Activated B cell treated with CpG ODN at 0.5 μM for 24 hours (primary cell): ENCODE measurements around the gene DNAH7. TPM values are rescaled to one million over a fixed set of nuclear protein-coding genes. Genes with fewer than 3 reads are reported as not detected.

Experiments used
- ATAC-seq: fragments of 200-7000 bp; cut with Tn5 transposase; one replicate; pipeline ENCODE4 v1.10.0; 2021; ENCODE audit warnings: low read depth, mild to moderate bottlenecking, moderate library complexity
- CTCF ChIA-PET: fragments of 350-600 bp; sonication (Branson Sonifier 250); formaldehyde crosslinking; loops from one replicate; lab custom pipeline; 2021; ENCODE audit warnings: antibody characterized with exemption; lab: Charles Lee
- POLR2A ChIA-PET: fragments of 350-600 bp; sonication (Branson Sonifier 250); formaldehyde crosslinking; loops from one replicate; lab custom pipeline; 2021; ENCODE audit warnings: antibody characterized with exemption; lab: Charles Lee
- DNase-seq: peaks from one replicate; pipeline ENCODE4 v3.0.0; 2022
- H3K27ac Mint-ChIP-seq: one replicate; pipeline ENCODE4 v1.8.0; 2020; ENCODE audit warnings: mixed read lengths
- H3K27me3 Mint-ChIP-seq: one replicate; pipeline ENCODE4 v1.8.0; 2021; ENCODE audit warnings: mixed read lengths
- H3K36me3 Mint-ChIP-seq: one replicate; pipeline ENCODE4 v1.8.0; 2021; ENCODE audit warnings: low read depth, mixed read lengths
- H3K4me1 Mint-ChIP-seq: one replicate; pipeline ENCODE4 v1.8.0; 2021; ENCODE audit warnings: mixed read lengths
- H3K4me3 Mint-ChIP-seq: one replicate; pipeline ENCODE4 v1.8.0; 2020; ENCODE audit warnings: mild to moderate bottlenecking, mixed read lengths
- H3K9me3 Mint-ChIP-seq: one replicate; pipeline ENCODE4 v1.8.0; 2020; ENCODE audit warnings: mixed read lengths
- intact Hi-C: fragments of 100-400 bp; cut with micrococcal nuclease; formaldehyde crosslinking; loops from one replicate; pipeline ENCODE4 v1.15.1; 2024
- total RNA-seq: library from RNA; stranded (reverse); gene quantifications from 2 replicates; pipeline ENCODE4 v1.2.3, GENCODE V29; 2022
- TF ChIP-seq, protein P1 (sequence below): fragments of 200-600 bp; IDR thresholded peaks from one replicate; pipeline ENCODE4 v1.8.0; 2022; ENCODE audit warnings: antibody characterized with exemption, mild to moderate bottlenecking

DNAH7 gene
- total RNA-seq, 1 donor from 2014 or later, result 0.29 TPM

DNA sequence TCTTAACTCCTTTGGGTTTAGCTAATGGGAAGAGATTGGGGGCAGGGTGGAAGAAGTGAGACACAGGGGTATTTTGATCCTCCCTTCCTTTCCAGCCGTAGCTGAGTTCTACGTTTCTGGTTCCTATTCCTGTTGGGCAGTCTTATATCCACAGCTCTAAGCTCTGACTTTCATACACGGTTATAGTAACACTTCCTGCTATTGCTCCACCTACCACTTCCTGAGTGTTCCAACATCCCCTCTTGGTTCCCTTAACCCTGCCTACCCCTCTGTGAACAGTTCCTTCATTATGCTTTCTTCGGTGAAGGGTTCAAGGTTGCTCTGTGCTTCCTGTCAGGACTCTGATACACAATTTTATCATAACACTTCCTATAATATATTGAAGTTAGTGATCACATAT, 205.1 kb downstream of the DNAH7 start:
- CTCF ChIA-PET, result no interaction called here
- intact Hi-C loops, result no loop called here
- peaks cover 2% of the 10 kb centered on the region for H3K27me3 Mint-ChIP-seq
- ATAC-seq (no peak), DNase-seq (no peak)
- no peaks in the 10 kb centered on the region for H3K36me3 Mint-ChIP-seq
- TF ChIP-seq, protein P1, sequence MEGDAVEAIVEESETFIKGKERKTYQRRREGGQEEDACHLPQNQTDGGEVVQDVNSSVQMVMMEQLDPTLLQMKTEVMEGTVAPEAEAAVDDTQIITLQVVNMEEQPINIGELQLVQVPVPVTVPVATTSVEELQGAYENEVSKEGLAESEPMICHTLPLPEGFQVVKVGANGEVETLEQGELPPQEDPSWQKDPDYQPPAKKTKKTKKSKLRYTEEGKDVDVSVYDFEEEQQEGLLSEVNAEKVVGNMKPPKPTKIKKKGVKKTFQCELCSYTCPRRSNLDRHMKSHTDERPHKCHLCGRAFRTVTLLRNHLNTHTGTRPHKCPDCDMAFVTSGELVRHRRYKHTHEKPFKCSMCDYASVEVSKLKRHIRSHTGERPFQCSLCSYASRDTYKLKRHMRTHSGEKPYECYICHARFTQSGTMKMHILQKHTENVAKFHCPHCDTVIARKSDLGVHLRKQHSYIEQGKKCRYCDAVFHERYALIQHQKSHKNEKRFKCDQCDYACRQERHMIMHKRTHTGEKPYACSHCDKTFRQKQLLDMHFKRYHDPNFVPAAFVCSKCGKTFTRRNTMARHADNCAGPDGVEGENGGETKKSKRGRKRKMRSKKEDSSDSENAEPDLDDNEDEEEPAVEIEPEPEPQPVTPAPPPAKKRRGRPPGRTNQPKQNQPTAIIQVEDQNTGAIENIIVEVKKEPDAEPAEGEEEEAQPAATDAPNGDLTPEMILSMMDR, result no peak
- H3K4me3 Mint-ChIP-seq, result no peak overlapping the region
- H3K27ac Mint-ChIP-seq, result no peak overlapping the region
- POLR2A ChIA-PET, result no interaction called here
- no peaks in the 10 kb centered on the region for H3K9me3 Mint-ChIP-seq
- H3K4me1 Mint-ChIP-seq, result no peaks in the 10 kb centered on the region

DNA sequence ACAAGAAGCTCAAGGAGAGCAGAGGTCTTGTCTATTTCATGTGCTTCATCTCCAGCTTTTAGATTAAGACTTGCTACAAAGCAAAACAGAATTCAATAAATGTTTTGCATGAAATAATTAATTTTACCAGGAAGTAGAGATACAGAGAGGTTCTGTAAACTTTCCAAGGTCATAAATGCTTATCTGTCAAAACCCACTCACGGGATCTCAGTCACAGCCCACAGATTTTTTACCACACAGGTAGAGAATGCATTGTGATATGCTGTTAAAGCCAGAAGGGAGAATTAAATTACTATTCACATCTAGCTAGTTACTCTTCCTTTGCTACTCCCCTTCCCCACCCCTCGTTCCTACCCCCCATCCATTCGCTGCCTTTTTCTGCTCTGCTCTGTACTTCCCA, 205.5 kb downstream of the DNAH7 start:
- POLR2A ChIA-PET, result no interaction called here
- CTCF ChIA-PET, result no interaction called here
- H3K4me3 Mint-ChIP-seq, result no peak overlapping the region
- ATAC-seq, result no peak
- TF ChIP-seq, protein P1, result no peak
- peaks cover 2% of the 10 kb centered on the region for H3K27me3 Mint-ChIP-seq
- no peaks in the 10 kb centered on the region for H3K9me3 Mint-ChIP-seq
- no peaks in the 10 kb centered on the region for H3K4me1 Mint-ChIP-seq
- no peaks in the 10 kb centered on the region for H3K36me3 Mint-ChIP-seq
- no peak overlapping the region for H3K27ac Mint-ChIP-seq
- intact Hi-C loops, result no loop called here
- no peak for DNase-seq

DNA sequence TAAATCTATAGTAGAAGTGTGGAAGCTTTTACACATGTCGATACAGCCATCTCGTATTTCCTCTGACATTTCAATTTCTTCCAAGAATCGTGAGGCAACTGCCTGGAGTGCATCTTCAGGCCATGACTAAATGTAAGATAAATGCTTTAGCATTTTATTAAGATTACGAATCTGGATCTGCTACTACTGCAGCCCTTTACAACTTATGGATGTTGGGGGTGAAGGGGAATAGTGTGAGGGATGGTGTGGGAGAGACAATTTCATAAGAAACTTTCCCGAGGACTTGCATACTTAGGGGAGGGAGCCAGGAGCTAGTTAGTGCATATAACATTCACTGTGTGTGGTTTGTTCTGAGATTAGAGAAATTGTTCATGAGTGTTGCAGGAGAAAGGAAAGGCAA, 206.8 kb downstream of the DNAH7 start:
- intact Hi-C loops, result no loop called here
- no peak for ATAC-seq
- POLR2A ChIA-PET, result no interaction called here

DNA sequence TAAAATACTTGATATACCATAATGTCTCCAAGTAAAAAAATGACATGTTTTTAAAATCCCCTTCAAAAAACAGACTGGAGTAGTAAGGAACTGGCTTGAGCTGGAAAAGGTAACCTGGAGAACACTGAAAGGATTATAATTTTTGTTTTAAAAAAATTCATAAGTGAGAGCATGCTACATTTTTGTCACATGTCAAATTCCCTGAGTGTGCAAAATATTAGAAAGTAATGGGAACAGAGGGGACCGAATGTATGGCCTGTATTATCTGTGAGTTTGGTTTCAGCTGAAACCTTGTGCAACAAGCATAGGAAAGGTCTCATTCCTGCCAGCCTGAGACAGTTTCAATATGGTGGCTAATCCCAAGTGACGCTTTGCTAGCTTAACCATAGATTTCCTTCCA, 209.1 kb downstream of the DNAH7 start:
- no peak for DNase-seq
- ChIA-PET CTCF (interaction anchor here (0.7 kb wide), 1 partner anchor 246 kb away, joined by 3 read pairs; no protein-coding TSS in a partner anchor), POLR2A (no interaction called here)
- H3K4me3 Mint-ChIP-seq, result no peak overlapping the region
- no peaks in the 10 kb centered on the region for H3K4me1 Mint-ChIP-seq
- H3K9me3 Mint-ChIP-seq, result no peaks in the 10 kb centered on the region
- TF ChIP-seq, protein P1, result no peak
- intact Hi-C loops, result no loop called here
- no peak overlapping the region for H3K27ac Mint-ChIP-seq
- no peaks in the 10 kb centered on the region for H3K36me3 Mint-ChIP-seq
- peaks cover 4% of the 10 kb centered on the region for H3K27me3 Mint-ChIP-seq
- no peak for ATAC-seq

More for the DNA sequence above, 206.8 kb downstream of the DNAH7 start:
- H3K9me3 Mint-ChIP-seq, result no peaks in the 10 kb centered on the region
- H3K27ac Mint-ChIP-seq, result no peak overlapping the region
- H3K4me1 Mint-ChIP-seq, result no peaks in the 10 kb centered on the region
- H3K27me3 Mint-ChIP-seq, result peaks cover 2% of the 10 kb centered on the region
- DNase-seq, result no peak
- no peaks in the 10 kb centered on the region for H3K36me3 Mint-ChIP-seq
- TF ChIP-seq, protein P1, result no peak
- no peak overlapping the region for H3K4me3 Mint-ChIP-seq
- CTCF ChIA-PET, result no interaction called here

DNA sequence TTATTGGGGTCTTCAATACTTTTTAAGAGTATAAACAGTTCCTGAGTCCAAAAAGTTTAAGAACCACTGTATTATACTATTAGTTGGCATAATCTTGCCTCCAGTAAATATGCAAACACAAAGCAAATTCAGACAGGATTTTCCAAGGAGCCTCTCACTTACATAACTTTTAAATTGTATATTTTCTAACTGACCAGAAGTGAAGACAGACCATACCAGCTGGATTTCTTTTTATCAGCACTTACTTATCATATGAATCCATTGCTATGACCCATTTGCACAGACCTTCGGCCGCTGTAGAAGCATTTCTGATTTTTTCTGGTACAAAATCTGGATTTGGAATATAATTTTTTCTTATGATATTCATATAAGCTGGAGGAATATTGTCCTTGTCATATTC, 211.5 kb downstream of the DNAH7 start:
- ATAC-seq (no peak), DNase-seq (no peak)
- ChIA-PET POLR2A (no interaction called here), CTCF (no interaction called here)
- intact Hi-C loops, result no loop called here
- H3K36me3 Mint-ChIP-seq, result no peaks in the 10 kb centered on the region
- peaks cover 2% of the 10 kb centered on the region for H3K27me3 Mint-ChIP-seq
- H3K4me1 Mint-ChIP-seq, result no peaks in the 10 kb centered on the region
- no peak overlapping the region for H3K27ac Mint-ChIP-seq
- H3K9me3 Mint-ChIP-seq, result no peaks in the 10 kb centered on the region
- H3K4me3 Mint-ChIP-seq, result no peak overlapping the region
- TF ChIP-seq, protein P1, result no peak
